ENCODE results near the gene ZBTB47.

Gene ZBTB47

GRCh38 chr3:42684632-42685362 lies 31.3 kb downstream of the ZBTB47 start:
- DNase-seq (ENCODE audit: low read depth in 2 of 2, low spot score in 1 of 2): no peak

- no peak for DNase-seq (ENCODE audit: low read depth in 2 of 2, low spot score in 1 of 2)
Measured at GRCh38 chr3:42685363-42685881, 31.9 kb downstream of the ZBTB47 start, which contains the start of gene KLHL40. Gene KLHL40, plus strand, starts transcription at chr3:42685537. Its CDS starts 82 bp downstream, at chr3:42685619.

- no peak for DNase-seq (ENCODE audit: low read depth in 2 of 2, low spot score in 1 of 2)
Measured at GRCh38 chr3:42685891-42686820, 32.7 kb downstream of the ZBTB47 start.

GRCh38 chr3:42686832-42687650 lies 33.5 kb downstream of the ZBTB47 start:
- no peak for DNase-seq (ENCODE audit: low read depth in 2 of 2, low spot score in 1 of 2)

GRCh38 chr3:42688016-42688415 lies 34.5 kb downstream of the ZBTB47 start:
- no peak for DNase-seq (ENCODE audit: low read depth in 2 of 2, low spot score in 1 of 2)

- no peak for DNase-seq (ENCODE audit: low read depth in 2 of 2, low spot score in 1 of 2)
Measured at GRCh38 chr3:42688487-42689420, 35.3 kb downstream of the ZBTB47 start.

- DNase-seq (ENCODE audit: low read depth in 2 of 2, low spot score in 1 of 2): no peak
Measured at GRCh38 chr3:42689421-42690014, 36.0 kb downstream of the ZBTB47 start.

GRCh38 chr3:42690191-42690590 lies 36.7 kb downstream of the ZBTB47 start:
- DNase-seq (ENCODE audit: low read depth in 2 of 2, low spot score in 1 of 2): no peak

- no peak for DNase-seq (ENCODE audit: low read depth in 2 of 2, low spot score in 1 of 2)
Measured at GRCh38 chr3:42690766-42691680, 37.5 kb downstream of the ZBTB47 start.

GRCh38 chr3:42691816-42692666 lies 38.5 kb downstream of the ZBTB47 start:
- DNase-seq (ENCODE audit: low read depth in 2 of 2, low spot score in 1 of 2): no peak

GRCh38 chr3:42692667-42693529 lies 39.4 kb downstream of the ZBTB47 start:
- DNase-seq (ENCODE audit: low read depth in 2 of 2, low spot score in 1 of 2): no peak

GRCh38 chr3:42693530-42693930 lies 40.0 kb downstream of the ZBTB47 start:
- no peak for DNase-seq (ENCODE audit: low read depth in 2 of 2, low spot score in 1 of 2)

GRCh38 chr3:42694366-42694765 lies 40.9 kb downstream of the ZBTB47 start:
- DNase-seq (ENCODE audit: low read depth in 2 of 2, low spot score in 1 of 2): no peak

GRCh38 chr3:42696356-42697288 lies 43.1 kb downstream of the ZBTB47 start:
- no peak for DNase-seq (ENCODE audit: low read depth in 2 of 2, low spot score in 1 of 2)

- DNase-seq (ENCODE audit: low read depth in 2 of 2, low spot score in 1 of 2): no peak
Measured at GRCh38 chr3:42697289-42698051, 44.0 kb downstream of the ZBTB47 start.

Measured in stimulated activated CD8-positive, alpha-beta memory T cell treated with anti-CD3 and anti-CD28 coated beads, Interleukin-4, amount 100 ng/mL, for 4 hours (primary cell).